Head of caudate nucleus (tissue), 42 donors: ENCODE data around the gene POLR2E.
"Not testable (repeated sequence)": the region's sequence is repeated elsewhere in the genome, so short reads cannot be mapped to it uniquely, and the experiment has no call there.

Experiments
- DNase-seq, 42 donors: peaks; one replicate each; pipeline versions ENCODE4 v3.0.0 to v3.0.0-alpha.2; 2020 to 2021; ENCODE audit warnings: mixed read lengths in 7 of 42
- intact Hi-C: fragments of 100-400 bp; cut with DNase I; formaldehyde crosslinking; loops from one replicate; pipeline ENCODE4 v1.15.0; 2022

POLR2E gene

GRCh38 chr19:1129084-1129483, 33.9 kb upstream of the POLR2E start:
- intact Hi-C loops: not testable (repeated sequence)

GRCh38 chr19:1128106-1128505, 32.9 kb upstream of the POLR2E start:
- DNase-seq: no peak
- intact Hi-C loops: no loop called here

More at GRCh38 chr19:1129084-1129483, 33.9 kb upstream of the POLR2E start:
- DNase-seq: not testable (repeated sequence)

DNA sequence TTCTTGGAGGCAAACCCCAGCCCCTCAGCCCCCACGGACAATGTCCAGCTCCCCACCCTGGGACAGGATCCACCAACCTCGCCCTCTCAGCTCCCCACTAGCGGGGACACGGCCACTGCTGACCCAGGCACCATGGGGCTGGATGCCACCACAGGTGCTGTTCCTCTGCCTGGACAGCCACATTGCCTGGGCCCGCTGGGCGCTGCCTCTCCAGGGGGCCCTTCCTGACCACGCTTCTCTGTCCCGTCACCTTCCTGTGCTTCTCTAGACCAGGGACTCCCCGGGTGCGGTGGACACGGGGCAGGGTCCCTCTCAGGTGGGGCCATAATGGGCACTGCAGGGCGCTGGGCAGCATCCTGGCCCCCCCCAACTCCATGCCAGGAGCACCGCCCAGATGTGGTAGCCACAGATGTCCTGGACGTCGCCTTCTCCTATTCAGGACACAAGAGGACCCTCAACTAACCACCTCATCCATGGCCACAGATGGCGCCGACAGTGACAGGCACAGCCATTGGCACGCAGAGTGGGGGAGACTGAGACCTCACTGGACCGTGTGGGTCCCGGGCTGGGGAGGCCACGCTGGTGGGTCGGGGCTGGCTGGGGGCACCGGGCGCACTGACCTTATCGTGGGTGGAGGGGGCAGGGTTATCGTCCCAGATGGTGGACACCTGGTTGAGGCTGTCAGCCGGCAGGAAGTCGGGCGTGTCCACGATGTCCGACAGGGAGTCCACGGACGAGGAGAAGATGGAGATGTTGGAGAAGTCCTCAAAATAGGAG, 32.0 kb upstream of the POLR2E start:
- no peak for DNase-seq
- intact Hi-C loops: no loop called here

DNA sequence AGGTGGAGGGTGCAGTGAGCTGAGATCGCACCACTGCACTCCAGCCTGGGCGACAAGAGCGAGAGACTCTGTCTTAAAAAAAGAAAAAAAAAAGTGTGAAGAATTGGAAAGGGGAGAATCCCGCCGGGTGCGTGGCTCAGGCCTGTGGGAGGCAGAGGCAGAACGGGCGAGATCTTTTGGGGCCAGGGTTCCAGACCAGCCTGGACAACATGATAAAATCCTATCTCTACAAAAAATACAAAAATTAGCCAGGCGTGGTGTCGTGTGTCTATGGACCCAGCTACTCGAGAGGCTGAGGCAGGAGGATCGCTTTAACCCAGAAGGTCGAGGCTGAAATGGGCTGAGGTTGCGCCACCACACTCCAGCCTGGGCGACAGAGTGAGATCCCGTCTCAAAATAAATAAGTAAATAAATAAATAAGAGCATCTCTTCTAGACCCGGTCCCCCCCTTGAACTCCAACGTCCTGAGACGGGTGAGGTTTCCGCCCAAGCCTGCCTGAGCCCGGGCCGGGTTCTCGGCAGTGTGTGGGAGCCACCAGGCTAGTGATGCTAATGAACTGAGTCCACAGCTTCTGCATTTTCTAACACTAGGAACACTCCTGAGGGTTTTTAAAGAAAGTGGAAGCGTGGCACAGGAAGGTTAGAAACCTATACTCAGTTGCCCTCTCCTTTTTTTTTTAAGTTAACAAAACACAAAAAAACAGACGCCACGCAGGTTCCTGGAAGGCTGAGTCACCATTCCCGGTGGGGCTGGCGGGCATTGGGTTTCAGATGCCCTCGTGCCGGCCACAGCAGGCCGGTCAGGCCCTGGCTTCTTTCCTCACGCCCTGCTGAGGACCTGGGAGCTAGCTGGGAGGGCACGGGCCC, 30.7 kb upstream of the POLR2E start:
- no peak for DNase-seq
- intact Hi-C loops: no loop called here

DNA sequence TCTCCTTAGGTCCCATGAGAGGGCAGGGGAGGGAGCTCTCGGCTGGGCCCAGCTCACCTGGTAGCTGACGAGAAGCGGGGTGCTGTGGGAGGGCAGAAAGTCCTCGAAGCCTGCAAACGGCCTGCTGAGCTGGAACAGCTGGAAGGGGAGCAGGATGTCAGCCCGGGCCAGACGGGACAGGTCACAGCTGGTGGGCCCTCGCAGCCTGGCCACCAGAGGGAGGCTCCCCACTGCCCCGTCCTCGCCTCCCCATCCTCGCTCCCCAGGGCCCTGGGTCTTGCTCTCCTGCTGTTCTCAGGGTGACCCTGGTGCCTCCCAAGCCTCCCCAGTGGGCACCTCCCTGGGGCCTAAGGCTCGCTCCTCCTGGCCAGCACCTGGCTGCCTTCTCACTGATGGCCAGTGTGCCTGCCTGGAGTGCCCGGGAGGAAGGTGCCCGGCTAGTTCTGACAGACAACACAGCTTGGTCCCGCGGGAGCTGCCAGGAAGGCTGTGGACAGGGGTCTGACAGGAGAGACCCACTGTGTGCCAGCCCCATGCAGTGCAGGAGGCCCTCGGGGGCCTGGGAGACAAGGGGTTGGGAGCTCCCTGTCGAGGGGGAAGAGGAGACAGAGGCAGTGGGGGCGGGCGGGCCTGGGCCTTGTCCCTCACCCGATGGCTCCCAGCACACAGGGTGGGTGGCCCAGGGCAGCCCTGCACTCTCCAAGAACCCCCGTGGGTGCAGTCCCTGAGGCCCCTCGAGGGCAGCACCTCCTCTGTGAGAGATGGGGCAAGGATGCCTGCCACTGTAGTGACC, 28.9 kb upstream of the POLR2E start:
- DNase-seq: no peak
- intact Hi-C loops: no loop called here

GRCh38 chr19:1123381-1123780, 28.2 kb upstream of the POLR2E start:
- DNase-seq: no peak
- intact Hi-C loops: no loop called here

DNA sequence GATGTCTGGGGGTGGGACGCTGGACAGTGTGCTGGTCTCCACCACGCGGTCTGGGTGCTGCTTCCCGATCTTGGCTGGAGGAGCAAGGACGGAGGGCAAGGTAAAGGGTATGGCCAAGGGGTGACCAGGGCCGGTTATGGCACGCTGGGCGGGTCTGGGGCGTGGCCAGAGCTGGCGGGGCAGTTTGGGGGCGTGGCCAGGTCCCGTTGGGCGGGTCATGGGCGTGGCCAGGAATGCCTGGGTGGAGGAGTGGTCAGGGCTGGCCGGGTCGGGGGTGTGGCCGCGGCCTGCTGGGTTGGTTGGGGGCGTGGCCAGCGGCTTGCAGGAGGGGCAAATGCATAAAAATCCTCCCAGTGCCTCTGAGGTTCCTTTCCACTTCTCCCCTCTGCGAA, 27.8 kb upstream of the POLR2E start:
- intact Hi-C loops: no loop called here
- no peak for DNase-seq

DNA sequence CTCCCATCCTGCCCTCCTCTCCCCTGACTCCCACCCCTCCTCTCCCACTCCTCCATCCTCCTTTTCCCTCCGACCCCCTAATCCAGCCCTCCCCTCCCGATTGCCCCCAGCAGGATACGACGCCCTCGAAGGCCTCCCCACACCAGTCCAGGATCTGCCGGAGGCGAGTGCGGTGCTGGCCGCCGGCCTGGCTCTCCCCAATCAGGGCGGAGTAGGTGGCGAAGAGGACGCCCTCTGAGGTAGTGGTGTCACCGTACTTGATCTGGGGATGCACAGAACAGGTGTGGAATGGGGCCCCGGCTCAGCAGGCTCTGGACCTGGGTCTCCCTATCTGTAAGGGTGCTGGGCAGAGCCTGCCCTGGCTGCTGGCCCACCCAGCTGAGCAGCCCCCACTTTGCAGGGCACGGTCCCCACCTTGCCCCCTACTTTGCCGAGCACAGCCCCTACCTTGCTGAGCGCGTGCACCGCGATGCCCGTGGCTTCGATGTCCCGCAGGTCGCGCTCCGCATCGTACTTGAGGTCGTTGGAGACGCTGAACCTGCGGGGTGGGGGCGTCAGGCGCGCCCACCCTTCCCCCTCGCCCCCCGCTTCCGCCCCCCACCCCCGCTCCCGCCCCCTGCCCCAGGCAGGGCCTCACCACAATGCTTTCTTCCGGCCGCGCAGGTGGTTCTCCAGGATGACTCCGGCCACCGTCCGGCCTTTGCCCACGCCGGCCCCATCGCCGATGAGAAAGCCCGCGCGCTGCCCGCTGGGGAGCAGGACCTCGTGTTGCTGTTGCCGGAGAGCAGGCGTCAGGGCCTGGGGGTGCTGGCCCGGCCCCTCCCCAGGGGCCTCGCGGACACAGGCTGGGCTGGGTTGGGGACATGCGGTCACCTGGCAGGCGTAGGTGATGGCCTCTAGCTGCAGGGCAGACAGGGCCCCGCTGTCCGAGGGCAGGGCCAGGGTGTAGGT, 27.1 kb upstream of the POLR2E start:
- no peak for DNase-seq
- intact Hi-C loops: no loop called here

DNA sequence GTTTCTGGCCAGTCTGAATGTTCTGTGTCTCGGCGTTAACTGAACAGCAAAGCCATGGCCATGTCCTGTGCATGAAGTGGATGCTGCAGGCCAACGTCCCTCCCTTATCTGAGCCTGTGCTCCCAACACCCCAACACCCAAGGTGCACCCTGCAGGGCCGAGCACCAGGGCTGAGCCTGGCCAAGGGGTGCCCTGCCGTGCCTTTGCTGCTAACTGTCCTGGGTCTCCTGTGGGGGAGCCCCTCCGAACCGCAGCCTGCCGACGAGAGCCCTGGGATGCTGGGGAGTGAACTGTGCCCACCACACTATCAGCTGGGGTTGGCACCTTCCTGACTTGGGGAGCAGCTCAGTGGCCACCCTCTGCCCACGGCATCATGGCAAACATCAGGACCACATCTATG, 26.2 kb upstream of the POLR2E start:
- DNase-seq: no peak
- intact Hi-C loops: no loop called here

- intact Hi-C loops: no loop called here
- no peak for DNase-seq
Measured at GRCh38 chr19:1119475-1120217, 24.5 kb upstream of the POLR2E start.

DNA sequence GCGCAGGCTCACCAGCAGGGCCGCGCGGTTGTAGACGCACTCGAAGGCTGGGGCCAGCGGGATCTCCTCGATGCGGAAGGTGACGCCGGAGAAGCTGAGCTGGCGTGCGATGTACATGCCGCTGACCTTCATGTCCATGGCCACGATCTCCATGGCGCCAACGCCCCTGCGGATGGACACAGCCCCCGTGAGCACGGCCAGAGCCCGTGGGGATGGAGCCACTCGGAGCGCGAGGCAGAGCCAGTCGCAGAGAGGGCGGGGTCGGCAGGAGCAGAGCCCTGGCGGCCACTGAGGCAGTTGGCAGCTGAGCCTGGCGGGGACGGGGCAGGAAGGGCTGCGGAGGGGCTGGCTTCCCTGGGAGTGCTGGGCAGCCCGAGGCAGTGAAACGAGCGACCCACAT, 23.8 kb upstream of the POLR2E start:
- intact Hi-C loops: no loop called here
- no peak for DNase-seq

DNA sequence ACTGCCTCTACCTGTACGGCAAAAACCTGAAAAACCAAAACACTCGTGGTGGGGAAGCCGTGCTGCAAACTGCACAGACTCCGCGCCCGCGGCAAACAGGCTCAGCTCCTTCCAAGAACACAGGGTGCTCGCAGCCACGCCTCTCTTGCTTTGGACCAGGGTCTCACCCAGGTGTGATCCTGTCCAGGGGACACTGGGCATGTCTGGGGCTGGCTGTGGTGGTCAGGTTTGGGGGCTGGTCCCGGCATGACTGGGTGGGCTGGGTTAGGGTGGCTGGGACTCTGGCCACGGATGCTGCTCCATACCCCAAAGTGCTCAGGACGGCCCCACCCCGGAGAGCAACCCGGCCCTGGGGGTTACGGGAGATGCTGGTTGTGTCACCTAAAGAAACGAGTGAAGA, 22.5 kb upstream of the POLR2E start:
- intact Hi-C loops: no loop called here
- DNase-seq: no peak

GRCh38 chr19:1116726-1117581, 21.8 kb upstream of the POLR2E start:
- intact Hi-C loops: no loop called here
- DNase-seq: no peak

GRCh38 chr19:1115646-1116420, 20.7 kb upstream of the POLR2E start:
- intact Hi-C loops: no loop called here
- DNase-seq: no peak

DNA sequence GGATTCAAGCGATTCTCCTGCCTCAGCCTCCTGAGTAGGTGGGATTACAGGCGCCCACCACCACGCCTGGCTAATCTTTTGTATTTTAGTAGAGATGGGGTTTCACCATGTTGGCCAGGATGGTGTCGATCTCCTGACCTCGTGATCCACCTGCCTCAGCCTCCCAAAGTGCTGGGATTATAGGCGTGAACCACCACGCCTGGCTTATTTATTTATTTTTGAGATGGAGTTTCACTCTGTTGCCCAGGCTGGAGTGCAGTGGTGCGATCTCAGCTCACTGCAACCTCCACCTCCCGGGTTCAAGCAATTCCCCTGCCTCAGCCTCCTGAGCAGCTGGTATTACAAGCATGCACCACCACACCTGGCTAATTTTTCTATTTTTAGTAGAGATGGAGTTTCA, 19.6 kb upstream of the POLR2E start:
- intact Hi-C loops: loop anchor here (5.0 kb wide), 1 partner anchor 78 kb away; no protein-coding TSS in a partner anchor
- DNase-seq: not testable (repeated sequence)

DNA sequence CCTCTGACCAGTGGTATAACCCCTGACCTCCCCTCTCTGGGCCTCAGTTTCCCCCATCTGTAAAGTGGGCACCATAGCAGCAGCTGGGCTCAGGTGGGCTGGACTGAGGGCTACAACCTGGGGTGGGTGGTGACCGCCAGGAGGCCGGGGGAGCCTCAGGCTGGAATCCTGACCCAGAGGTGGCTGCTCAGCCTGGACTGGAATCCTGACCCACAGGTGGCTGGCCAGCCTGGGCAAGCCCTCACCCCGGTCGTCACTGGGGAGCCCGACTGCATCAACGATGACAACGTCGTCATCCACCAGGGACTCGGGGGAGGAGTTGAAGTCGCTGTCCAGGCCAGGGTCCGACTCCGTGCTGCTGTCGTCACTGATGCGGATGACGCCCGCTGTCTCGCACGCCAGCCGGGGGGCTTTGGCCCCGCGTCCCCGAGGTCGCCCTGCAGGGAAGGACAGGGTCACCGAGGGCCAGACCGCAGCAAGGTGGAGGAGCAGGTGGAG, 18.9 kb upstream of the POLR2E start:
- intact Hi-C loops: loop anchor here (5.0 kb wide), 1 partner anchor 78 kb away; no protein-coding TSS in a partner anchor
- DNase-seq: no peak
